Cortex of kidney (tissue), 1 donor: ENCODE data around the gene KLHL8.
"Not testable (repeated sequence)": the region's sequence is repeated elsewhere in the genome, so short reads cannot be mapped to it uniquely, and the experiment has no call there.

Source experiments
- DNase-seq: peaks from one replicate; lab custom pipeline; 2025; lab: John Stamatoyannopoulos, UW

KLHL8 gene

DNA sequence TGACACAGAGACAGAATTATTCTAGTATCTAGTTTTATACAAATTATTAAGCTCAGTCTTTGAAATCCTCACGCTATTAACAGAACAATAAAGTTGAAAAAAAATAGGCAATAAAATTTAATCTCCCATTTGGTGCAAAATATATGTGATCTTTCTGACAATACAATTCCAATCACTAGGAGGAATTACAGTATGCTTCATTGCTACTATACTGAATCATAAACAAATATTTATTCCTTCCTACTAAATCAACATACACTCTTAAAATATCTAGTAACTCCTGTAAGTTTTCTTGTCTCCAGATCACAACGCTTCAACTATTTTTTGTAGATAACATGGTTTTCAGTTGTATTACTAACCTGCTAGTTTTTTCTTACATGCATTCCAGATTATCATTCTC lies 45.7 kb downstream of the KLHL8 start:
- no peak for DNase-seq

DNA sequence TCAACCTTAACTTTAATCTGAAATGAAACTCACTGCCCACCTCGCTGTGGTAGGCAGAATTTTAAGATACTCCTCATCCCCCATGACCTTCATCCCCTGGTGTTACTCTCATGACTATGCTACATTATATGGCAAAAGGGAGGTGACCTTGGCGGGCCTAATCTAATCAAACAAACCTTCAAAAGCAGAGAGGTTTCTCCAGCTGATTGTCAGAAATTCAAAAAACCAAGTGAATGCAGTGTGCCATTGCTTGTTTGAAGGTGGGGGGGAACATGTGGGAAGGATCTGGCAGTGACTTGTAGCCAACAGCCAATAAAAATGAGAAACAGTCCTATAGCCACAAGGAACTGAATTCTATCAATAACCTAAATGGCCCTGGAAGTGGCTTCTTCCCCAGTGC lies 48.5 kb downstream of the KLHL8 start:
- DNase-seq: no peak

DNA sequence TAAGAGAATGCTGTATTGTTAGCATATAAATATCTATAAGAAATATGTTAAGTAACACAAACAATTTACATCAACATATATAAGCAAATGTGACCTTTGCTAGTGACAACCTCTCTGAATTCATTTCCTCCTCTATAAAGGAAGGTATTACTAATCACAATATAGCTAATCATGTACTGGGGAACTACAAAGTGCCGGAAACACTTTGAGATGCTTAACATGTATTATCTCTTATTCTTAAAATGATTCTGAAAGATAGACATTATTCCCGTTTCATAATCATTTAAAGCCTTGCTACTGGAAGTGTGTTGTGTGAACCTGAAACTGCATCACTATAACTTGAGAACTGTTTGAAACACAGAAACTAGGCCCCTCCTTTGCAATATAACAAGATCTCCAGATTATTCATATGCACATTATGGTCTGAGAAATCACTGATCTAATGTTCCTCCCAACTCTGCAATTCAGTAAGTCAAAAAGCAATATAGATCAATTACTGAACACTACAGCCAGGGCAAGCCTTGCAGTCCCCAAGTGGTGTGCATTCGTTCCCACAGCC lies 54.0 kb downstream of the KLHL8 start:
- DNase-seq: no peak

DNA sequence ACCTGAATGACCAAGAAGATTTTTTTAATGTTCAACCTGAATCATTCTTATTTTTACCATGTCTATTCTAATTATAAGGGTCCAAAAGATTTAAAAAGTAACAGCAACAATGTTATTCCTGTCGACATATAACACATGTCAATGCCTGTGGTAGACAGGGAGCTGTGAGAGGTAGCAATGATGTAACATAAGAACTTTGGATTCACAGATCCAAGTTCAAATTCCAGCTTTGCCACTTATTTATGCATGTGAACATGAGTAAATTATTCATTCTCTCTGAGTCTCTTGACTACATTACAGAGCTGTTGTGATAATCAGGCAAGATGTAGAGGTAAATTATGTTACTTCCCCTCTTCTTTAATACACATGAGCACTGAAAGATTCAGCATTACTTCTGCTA lies 54.5 kb downstream of the KLHL8 start:
- no peak for DNase-seq

DNA sequence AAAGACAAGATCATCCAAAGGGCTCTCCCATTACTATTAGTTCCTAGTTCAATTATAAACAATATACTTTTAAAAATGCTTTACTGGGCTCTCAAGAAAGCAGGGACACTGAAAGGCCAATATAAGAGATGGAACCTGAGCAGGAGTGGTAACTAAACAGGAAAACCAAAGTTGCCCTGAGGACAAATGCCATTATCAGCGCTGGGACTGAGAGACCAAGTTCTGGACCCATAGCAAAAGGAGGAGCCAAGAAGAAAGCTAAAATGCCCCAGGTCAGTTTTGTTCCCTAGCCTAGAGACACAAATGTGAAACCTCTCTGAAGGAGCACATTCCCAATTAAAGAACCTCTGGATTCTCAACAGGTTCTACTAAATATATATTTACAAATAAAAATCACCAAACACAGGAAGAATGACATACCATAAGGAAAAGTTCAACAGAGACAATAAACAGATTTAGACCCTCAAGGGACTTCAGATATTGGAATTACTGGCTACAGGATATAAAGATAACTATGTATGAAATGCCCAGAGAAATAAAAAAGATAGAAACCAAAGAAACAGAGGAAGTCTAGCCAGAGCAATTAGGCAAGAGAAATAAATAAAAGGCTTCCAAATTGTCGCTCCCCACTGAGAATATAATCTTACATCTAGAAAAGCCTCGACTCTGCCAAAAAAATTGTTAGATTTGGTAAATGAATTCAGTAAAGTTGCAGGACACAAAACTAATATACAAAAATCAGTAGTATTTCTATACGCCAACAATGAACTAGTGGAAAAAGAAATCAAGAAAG lies 67.1 kb downstream of the KLHL8 start:
- no peak for DNase-seq

DNA sequence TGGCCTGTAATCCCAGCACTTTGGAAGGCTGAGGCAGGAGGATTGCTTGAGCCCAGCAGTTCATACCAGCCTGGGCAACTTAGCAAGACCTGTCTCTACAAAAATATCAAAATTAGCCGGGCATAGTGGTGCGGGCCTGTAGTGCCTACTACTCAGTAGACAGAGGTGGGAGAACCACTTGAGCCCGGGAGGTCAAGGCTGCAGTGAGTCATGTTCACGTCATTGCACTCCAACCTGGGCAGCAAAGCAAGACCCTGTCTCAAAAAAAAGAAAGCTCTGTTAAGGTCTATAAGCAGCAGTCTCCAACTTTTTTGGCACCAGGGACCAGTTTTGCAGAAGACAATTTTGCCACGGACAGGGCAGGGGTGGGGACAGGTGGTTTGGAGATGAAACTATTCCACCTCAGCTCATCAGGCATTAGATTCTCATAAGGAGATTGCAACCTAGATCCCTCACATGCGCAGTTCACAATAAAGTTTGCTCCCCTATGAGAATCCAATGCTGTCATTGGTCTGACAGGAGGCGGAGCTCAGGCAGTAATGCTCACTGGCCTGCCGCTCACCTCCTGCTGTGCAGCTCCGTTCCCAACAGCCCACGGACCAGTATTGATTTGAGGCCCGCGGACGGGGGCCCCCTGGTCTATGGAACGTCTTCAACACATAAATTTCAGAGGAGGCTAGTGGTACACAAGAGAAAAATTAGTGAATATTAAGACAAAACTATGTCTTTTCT lies 67.9 kb downstream of the KLHL8 start:
- DNase-seq: no peak

DNA sequence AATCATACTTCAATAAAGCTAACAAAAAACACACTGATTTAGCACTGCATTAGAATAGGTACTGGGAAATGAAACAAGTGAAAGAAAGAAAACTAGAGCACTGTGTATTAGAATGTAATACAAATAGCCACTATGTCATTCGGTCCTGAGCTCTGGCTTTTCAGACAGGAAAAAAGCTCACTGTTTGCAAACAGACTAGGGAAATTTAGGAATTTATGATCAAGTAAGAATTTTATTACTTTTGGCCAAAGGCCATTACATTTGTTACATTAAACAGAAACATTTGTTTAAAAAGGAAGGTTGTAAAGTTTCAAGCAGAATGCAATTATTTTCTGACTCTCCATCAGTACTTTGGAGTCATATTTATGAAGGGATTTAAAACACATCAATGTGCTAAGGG lies 68.7 kb downstream of the KLHL8 start:
- DNase-seq: no peak

DNA sequence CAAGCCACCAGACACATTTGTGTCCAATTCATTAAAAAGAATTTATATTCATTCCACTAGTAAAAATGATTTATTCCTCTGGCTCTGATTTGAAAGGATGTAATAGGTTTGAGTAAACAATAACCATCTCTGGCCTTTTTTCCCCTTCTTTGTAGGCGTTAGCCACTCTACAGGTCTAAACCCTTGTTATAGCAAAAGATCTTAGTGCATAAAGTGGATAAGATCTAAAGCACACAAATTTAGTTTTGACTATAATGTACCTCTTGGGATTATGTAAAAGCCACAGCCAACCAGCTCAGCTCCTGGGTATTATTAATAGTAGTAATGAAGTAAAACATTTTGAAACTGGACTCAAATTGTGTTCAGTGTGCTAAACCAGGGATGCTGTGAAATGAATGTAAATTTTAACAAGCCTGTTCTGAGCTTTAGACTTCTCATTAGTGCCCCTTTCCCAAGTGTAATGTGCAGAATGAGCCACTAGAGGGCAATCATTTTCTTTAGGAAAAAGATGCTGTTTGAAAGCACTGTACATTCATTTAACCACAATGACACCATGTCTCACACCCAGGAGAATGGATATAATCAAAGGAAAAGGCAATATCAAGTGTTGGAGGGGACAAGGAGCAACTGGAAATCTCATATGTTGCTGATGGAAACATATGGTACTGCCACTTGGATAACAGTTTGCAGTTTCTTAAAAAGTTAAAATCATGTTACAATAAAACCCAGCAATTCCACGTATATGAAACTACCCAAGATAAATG lies 69.7 kb downstream of the KLHL8 start:
- DNase-seq: no peak

DNA sequence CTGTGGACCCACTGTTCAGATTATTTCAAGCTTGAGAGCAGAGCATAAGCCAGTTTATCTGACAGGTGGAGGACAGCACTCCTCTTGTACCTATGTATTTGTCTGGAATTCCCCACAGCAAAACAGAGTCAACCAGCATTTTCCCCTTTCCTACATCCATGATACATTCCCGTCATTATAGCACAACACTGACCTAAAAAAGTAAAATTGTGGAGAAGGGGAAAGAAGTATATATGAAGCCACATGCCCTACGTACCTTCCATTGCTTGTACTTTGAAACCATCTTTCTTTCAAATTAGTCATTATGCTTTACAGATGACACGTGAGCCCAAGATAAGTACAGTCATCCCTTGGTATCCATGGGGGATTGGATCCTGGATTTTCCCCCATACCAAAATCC lies 73.3 kb downstream of the KLHL8 start:
- DNase-seq: no peak

DNA sequence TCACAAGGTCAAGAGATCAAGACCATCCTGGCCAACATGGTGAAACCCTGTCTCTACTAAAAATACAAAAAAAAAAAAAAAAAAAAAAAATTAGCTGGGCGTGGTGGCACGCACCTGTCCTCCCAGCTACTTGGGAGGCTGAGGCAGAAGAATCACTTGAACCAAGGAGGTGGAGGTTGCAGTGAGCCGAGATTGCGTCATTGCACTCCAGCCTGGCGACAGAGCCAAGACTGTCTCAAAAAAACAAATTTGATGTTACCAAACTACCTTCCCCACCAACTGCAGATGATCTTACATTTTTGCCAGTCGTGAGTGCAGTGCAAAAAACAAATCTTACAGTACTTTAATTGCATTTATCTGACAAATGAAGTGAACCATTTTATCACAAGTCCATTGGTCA lies 74.5 kb downstream of the KLHL8 start:
- not testable (repeated sequence) for DNase-seq

DNA sequence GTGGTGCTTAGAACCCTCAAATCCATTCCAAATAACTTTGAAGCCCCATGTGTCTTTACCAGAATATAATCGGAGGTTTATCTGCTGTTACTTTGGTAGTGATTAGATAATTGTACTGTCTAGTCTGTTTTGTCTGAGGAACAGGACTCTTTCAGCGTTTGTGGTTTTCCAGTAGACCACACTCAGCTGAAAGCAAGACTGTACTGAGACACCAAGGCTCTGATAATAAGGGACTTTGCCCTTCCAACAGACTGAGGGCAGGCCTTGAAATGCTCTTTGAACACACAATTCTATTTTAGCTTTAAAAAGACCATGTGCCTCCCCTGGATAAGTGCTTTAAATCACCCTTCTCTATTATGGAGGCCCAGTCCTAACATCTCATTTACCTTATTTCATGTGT lies 76.1 kb downstream of the KLHL8 start:
- no peak for DNase-seq

DNA sequence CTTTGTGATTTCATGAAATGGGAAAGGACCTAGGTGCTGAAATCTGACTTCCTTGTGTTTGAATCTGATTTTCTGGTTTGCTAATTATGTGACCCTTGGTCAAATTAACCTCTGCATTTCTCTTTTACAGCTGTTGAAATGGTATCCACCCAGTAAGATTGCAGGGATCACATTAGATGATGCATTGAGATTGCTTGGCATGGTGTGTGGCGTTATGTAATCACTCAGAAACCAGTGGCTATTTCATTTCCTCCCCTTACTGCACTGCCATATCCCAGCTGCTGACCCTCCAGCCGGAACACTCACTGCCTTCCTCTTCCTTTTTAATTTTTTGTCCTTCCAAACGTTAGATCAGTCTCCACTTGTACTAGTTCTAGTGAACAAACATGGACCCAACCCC lies 79.0 kb downstream of the KLHL8 start:
- no peak for DNase-seq

DNA sequence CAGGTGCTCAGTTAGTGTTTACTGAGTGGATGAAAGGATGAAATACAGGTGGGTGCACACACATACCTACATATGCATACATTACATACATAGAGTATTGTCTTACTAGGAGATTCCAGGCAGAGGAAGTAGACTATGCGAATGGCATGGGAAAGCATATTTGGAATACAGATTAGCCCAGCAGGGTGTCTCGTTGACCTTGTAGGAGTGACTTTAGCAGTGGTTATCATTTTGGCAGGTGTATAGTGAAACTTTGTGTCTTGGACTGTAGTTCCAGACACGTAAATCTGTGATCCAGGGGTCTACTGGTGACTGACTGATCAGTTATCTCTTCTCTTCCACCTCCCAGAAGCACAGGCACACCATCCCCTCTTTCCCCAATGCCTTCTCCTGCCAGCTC lies 86.3 kb downstream of the KLHL8 start:
- no peak for DNase-seq

DNA sequence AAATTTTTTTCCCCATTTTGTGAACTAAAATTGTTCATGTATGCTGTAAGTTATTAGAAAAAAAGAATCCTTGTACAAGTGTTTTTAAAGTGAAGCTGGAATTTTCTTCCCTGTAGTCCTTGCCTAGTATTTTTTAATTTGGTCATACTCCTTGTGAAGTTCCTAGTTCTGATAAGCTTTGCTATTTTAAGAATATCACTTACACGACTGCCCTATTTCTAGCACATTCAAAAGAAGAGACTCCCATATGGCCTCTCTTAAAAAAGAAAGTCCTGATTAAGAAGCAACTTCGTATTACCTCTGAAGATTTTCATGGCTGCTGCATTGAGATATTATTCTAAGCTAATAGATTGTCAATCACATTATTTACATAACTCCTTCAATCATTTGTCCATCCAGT lies 87.2 kb downstream of the KLHL8 start:
- no peak for DNase-seq

DNA sequence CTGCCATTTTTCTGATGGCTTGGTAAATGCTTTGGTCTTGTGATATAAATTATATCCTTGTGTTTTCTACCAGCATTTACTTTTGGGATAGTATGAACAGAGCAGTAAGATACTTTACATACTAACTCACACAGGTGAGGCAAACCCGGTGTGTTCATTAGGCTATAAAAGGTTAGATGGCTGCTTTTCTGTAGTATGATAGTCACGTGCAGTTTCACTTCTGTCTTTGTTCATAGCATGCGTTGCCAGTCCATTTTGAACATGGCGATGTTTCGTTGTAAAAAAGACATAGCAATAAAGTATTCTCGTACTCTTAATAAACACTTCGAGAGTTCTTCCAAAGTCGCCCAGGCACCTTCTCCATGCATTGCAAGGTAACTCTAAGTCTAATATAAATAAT lies 88.4 kb downstream of the KLHL8 start:
- no peak for DNase-seq

DNA sequence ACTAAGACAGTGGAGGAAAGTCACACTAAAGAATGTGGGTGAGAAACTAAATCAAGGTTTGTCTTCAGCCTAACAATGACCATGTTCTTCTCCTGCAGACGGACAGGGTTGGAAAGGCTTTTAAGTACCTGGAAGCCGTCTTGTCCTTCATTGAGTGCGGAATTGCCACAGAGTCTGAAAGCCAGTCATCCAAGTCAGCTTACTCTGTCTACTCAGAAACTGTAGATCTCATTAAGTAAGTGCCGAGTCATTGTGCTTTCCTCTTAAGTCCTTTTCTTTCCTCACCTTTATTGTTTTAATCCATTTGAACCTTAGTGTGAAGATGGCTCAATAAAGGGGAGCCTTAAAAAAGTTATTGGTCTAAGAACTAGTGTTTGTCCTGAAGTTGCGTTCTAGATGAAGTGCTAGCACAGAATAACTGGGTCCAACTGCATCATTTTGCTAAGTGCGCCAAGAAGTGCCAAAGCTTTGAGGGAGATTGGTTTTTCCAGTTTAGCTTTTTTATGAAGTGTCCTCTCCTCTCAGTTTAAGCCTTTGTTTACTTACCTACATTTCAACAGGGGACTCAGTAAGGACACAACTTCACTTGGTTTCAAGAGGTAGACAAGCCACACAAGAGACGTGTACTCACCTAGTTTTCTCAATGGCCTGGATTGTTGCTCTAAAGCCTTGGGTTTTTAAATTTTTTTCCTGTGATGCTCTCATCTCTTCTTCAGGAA lies 89.3 kb downstream of the KLHL8 start:
- no peak for DNase-seq

DNA sequence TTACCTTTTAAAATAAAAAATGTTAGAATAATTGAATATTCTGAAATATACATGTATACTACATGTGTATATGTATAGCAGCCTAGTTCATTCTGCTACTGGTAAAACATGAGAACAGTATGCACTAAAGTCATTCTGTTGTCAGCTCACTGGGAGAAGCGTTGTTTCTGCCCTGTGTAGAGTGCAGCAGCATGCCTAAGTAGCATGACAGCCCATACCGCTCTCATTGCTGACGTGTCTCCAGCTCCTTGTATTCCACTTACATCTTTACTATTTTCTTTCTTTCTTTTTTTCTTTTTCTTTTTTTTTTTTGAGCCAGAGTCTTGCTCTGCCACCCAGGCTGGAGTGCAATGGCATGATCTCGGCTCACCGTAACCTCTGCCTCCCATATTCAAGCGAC lies 90.7 kb downstream of the KLHL8 start:
- no peak for DNase-seq

DNA sequence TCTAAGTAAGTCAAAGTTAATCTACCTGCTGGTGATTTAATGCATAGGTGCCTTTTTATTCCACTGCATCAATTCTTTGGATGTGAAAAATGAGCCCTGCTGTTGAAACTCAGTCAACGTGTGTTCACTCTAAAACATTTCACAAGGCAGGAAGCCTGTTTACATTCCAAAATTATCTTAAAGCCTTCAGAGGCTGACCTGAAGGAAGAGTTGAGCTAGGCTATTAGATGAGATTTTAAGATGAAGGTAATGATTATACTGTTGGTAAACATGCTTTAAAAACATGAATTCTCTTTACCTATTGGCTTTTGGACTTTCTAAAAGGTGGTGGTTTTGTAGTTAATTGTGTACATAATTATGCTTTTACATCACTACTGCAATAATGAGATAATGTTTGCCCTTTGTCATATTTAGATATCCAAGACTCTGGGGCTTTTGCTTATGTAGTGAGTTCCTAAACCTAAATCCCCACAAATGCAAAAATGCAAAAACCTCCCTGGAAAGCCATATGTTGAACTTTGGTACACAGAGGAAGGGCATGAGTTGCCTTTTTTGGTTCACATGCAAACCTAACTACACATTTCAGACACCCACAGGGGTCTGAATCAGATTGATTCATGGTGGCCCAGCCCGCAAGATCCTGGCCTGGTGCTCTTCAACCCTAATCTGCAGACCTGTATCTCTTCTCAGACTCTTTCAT lies 92.3 kb downstream of the KLHL8 start:
- DNase-seq: no peak

DNA sequence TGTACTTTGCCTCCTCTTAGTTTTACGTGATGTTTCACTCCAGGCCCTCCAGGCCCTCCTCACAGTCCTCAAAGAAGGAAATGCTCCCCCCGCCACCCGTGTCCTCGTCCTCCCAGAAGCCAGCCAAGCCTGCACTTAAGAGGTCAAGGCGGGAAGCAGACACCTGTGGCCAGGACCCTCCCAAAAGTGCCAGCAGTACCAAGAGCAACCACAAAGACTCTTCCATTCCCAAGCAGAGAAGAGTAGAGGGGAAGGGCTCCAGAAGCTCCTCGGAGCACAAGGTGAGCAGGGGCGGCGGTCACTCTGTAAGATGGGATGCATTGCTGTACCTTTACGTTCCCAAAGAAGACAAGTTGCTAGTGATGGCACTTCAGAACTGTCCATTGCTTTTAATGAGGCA lies 94.4 kb downstream of the KLHL8 start:
- DNase-seq: no peak

DNA sequence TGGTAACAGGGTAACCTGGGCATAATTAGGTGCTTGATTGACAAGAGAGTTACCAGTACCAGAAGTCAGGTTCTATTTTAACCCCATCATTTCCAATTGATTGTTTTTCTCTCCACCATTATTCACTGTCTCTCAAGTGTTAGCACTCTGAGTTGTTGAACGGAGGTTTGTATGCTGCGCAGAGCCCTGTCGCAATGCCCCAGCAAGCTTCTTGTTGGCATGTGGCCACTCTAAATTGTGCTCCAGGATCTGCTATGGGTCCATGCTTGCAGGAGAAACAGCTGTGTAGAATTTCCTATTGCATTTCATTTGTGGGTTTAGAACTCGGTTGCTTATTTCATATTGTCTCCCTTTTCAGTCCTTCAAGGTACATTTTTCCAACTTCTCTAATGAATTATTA lies 98.2 kb downstream of the KLHL8 start:
- no peak for DNase-seq

DNA sequence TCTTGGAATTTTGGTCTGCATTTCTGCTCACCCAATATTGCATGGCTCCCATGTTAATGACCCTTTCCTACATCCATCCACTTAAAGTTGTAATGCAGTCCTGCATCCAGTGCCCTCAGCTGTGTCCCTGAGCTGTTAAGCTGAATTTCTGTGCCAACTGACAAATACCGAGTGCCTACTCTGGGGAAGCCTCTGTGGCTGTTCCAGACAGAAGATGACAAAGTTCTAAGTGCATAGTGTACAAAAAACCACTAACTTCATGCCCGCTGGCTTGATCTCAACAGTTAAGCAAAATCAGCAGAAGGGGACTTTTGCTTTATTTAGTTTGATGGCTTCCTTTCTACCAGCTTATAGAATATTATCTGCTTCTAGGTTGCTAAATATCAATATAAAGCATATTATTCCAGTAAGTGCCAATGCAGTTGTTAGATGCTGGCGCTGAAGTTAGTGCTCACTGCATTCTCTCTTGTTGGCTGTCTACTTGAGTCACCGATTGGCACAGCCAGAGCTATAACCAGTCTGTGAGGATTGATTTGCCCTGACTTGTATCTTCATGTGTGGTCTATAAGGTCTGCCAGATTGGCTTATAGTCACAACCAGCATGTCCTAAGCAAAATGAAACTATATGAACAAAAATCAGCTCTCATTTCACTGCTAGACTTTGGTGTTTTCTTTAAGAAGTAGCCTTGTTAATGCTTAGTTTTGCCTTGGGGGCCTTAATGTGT lies 98.9 kb downstream of the KLHL8 start:
- DNase-seq: no peak
